Right lobe of liver (tissue), 6 donors: ENCODE results near the gene KSR2. TPM values are rescaled to one million over a fixed set of nuclear protein-coding genes. Genes with fewer than 3 reads are reported as not detected.

ENCODE experiments used
- ATAC-seq, 4 donors: fragments of 200-7000 bp; cut with Tn5 transposase; one replicate each; pipeline ENCODE4 v1.9.1; 2020; ENCODE audit warnings: mild to moderate bottlenecking in 4 of 4, moderate library complexity in 4 of 4
- DNase-seq, 3 donors: peaks; one replicate each; pipeline ENCODE4 v3.0.0-alpha.2; 2020
- H3K27ac ChIP-seq, 3 donors: fragments of 200-600 bp; one replicate each; pipeline ENCODE4 v1.8.0; 2022
- H3K27me3 ChIP-seq, 2 donors: fragments of 200-600 bp; one replicate each; pipeline ENCODE4 v1.8.0; 2022
- H3K36me3 ChIP-seq, 4 donors: fragments of 200-600 bp; sonication (generic) in 1 of 4; one replicate each; pipeline versions ENCODE4 v1.5.1 to v1.8.0; 2017 to 2022; ENCODE audit warnings: control low read depth in 1 of 4
- H3K4me1 ChIP-seq, 4 donors: fragments of 200-600 bp; sonication (generic) in 1 of 4; one replicate each; pipeline versions ENCODE4 v1.5.1 to v1.8.0; 2017 to 2022; ENCODE audit warnings: control low read depth in 1 of 4
- H3K4me3 ChIP-seq, 3 donors: fragments of 200-600 bp; one replicate each; pipeline ENCODE4 v1.8.0; 2022
- H3K9me3 ChIP-seq, 4 donors: fragments of 200-600 bp; sonication (generic) in 1 of 4; one replicate each; pipeline versions ENCODE4 v1.5.1 to v1.8.0; 2017 to 2022; ENCODE audit warnings: control low read depth in 1 of 4
- POLR2A ChIP-seq: fragments of 450-650 bp; IDR thresholded peaks from one replicate; pipeline ENCODE4 v1.6.1; 2017; ENCODE audit warnings: antibody characterized with exemption, mild to moderate bottlenecking
- WGBS: methylation state at CpG from one replicate; pipeline ENCODE4 v1.1.6; 2018; ENCODE audit warnings: low coverage, low lambda C conversion rate; ENCODE audit not compliant: insufficient coverage; ENCODE audit errors: missing lambda C conversion rate; 5-methylcytosine and 5-hydroxymethylcytosine counted together
- intact Hi-C, 2 donors: fragments of 100-400 bp; cut with DNase I; formaldehyde crosslinking; loops; one replicate each; pipeline versions ENCODE4 v1.11.2 to v1.14.1; 2022
- total RNA-seq, 6 experiments: library from RNA; depleted of rRNA in 2 of 6; stranded (reverse); fragments of >200 nt in 2 of 6; fragmentation: NEBNext Ultra II Directional in 3 of 6; extraction: Animal tissue kit (Norgen Biotek cat#: 25700) in 3 of 6; gene quantifications; one replicate each; pipeline versions ENCODE4 v1.1.0 to v1.2.4, GENCODE V29; 2016 to 2023
- TF ChIP-seq, protein P1 (sequence below), 4 donors: fragments of 200-600 bp in 3 of 4; fragments of 450-650 bp in 1 of 4; IDR thresholded peaks; one replicate each; pipeline versions ENCODE4 v1.5.1 to v1.8.0; 2016 to 2022; ENCODE audit warnings: antibody characterized with exemption in 4 of 4, mild to moderate bottlenecking in 2 of 4
- donor health status: DM: no; HTN: yes; CAD: no.
- donor health status: DM: no; HTN: no; CAD: no.
- donor health status: DM: no; HTN: no; CAD: no.
- donor health status: DM: no; HTN: yes; CAD: no.
- donor health status: DM: no; HTN: yes; CAD: no.

Gene KSR2
- total RNA-seq, 6 experiments from 2014 or later: 0.02 to 0.07 (median 0.02) TPM; not detected in 2

GRCh38 chr12:117820216-117820907 is 148.4 kb downstream of the KSR2 start:
- 42% methylated on average over 11 of the region's 12 CpGs for WGBS
- DNase-seq (no peak), ATAC-seq (no peak)
- TF ChIP-seq POLR2A: no peak
- TF ChIP-seq, protein P1, sequence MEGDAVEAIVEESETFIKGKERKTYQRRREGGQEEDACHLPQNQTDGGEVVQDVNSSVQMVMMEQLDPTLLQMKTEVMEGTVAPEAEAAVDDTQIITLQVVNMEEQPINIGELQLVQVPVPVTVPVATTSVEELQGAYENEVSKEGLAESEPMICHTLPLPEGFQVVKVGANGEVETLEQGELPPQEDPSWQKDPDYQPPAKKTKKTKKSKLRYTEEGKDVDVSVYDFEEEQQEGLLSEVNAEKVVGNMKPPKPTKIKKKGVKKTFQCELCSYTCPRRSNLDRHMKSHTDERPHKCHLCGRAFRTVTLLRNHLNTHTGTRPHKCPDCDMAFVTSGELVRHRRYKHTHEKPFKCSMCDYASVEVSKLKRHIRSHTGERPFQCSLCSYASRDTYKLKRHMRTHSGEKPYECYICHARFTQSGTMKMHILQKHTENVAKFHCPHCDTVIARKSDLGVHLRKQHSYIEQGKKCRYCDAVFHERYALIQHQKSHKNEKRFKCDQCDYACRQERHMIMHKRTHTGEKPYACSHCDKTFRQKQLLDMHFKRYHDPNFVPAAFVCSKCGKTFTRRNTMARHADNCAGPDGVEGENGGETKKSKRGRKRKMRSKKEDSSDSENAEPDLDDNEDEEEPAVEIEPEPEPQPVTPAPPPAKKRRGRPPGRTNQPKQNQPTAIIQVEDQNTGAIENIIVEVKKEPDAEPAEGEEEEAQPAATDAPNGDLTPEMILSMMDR (IDR thresholded peaks at IDR 0.05): no peak
- Histone ChIP-seq H3K27ac (no peak overlapping the region), H3K4me1 (no peaks in the 10 kb centered on the region), H3K27me3 (no peaks in the 10 kb centered on the region), H3K9me3 (no peaks in the 10 kb centered on the region), H3K4me3 (no peak overlapping the region), H3K36me3 (no peaks in the 10 kb centered on the region)
- intact Hi-C loops: no loop called here

GRCh38 chr12:117819160-117819559 is 149.6 kb downstream of the KSR2 start:
- Histone ChIP-seq H3K4me3 (no peak overlapping the region), H3K27me3 (no peaks in the 10 kb centered on the region), H3K27ac (no peak overlapping the region), H3K9me3 (no peaks in the 10 kb centered on the region), H3K4me1 (no peaks in the 10 kb centered on the region), H3K36me3 (no peaks in the 10 kb centered on the region)
- 27% methylated on average over 3 of the region's 4 CpGs for WGBS
- ATAC-seq (no peak), DNase-seq (no peak)
- intact Hi-C loops: no loop called here
- TF ChIP-seq, protein P1 (IDR thresholded peaks at IDR 0.05): no peak
- TF ChIP-seq POLR2A: no peak

DNA sequence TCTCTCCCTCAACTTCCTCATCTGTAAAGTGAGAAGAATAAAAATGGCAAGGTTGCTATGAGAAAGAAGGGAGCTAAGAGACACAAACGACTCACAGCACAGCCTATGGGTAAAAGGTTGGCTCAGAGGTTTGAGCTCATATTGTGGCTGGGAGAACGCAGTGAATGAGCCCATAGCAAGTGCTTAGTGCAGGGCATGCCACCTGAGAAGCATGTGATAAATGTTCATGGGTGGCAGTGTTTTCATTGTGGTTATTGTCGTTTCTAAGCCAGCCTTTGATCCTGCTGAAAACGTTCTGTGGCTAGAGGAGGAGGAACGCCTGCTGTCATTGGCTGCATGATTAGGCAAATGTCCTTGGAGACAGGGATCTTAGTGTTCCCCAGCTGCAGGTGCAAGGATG is 150.4 kb downstream of the KSR2 start:
- H3K9me3 ChIP-seq: no peaks in the 10 kb centered on the region
- no peak overlapping the region for H3K4me3 ChIP-seq
- no peaks in the 10 kb centered on the region for H3K27me3 ChIP-seq
- ATAC-seq: no peak
- WGBS: 15% methylated on average over 4 of the region's 5 CpGs
- intact Hi-C loops: no loop called here
- H3K4me1 ChIP-seq: no peaks in the 10 kb centered on the region
- no peak for DNase-seq
- H3K27ac ChIP-seq: no peak overlapping the region
- TF ChIP-seq, protein P1 (IDR thresholded peaks at IDR 0.05): no peak
- no peak for TF ChIP-seq POLR2A
- no peaks in the 10 kb centered on the region for H3K36me3 ChIP-seq

DNA sequence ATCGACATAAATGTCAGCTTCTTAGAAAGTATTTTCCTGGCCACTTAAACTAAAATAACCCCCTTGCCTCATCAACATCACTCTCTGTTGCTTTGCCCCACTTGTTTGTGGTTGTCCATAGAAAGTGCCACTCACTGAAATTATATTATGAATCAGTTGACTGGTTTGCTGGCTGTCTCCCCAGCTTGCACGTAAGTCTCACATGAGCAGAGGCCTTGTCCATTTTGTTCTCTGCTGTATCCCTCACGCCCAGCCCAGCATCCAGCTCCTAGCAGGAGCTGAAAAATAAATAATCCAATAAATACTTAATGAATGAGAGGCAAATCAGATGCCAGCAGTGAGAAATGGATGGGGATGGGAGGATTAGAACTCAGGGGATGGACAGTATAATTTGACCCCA is 159.3 kb downstream of the KSR2 start:
- no peak for DNase-seq
- WGBS: 62% methylated on average over 3 of the region's 3 CpGs
- Histone ChIP-seq H3K4me1 (no peaks in the 10 kb centered on the region), H3K27me3 (no peaks in the 10 kb centered on the region), H3K27ac (no peak overlapping the region), H3K9me3 (no peaks in the 10 kb centered on the region), H3K4me3 (no peak overlapping the region), H3K36me3 (no peaks in the 10 kb centered on the region)
- TF ChIP-seq, protein P1 (IDR thresholded peaks at IDR 0.05): no peak
- TF ChIP-seq POLR2A: no peak
- intact Hi-C loops: no loop called here
- ATAC-seq: no peak
